OCI-LY1 (cell line): ENCODE data around the gene LAT.

ENCODE experiments used
- H2AFZ ChIP-seq: fragments of 200-600 bp; sonication (generic), shearing (Covaris generic); 2 replicates; pipeline ENCODE4 v1.6.0; 2014; ENCODE audit warnings: antibody characterized with exemption, mild to moderate bottlenecking, low read length
- H3F3A ChIP-seq: fragments of 200-600 bp; sonication (generic), shearing (Covaris generic); 2 replicates; pipeline ENCODE4 v1.6.0; 2014; ENCODE audit warnings: mild to moderate bottlenecking, antibody characterized with exemption, low read length, moderate library complexity; ENCODE audit not compliant: insufficient read depth
- H3K27ac ChIP-seq: fragments of 200-600 bp; sonication (generic); 2 replicates; pipeline ENCODE4 v1.5.1; 2014; ENCODE audit warnings: low read length, mixed run types, mild to moderate bottlenecking, low read depth; ENCODE audit not compliant: poor library complexity, severe bottlenecking
- H3K27me3 ChIP-seq: fragments of 200-600 bp; sonication (generic); 2 replicates; pipeline ENCODE4 v1.6.0; 2014; ENCODE audit warnings: antibody characterized with exemption, mild to moderate bottlenecking, low read length, moderate library complexity; ENCODE audit not compliant: insufficient read depth
- H3K36me3 ChIP-seq: fragments of 200-600 bp; sonication (generic); 2 replicates; pipeline ENCODE4 v1.6.1; 2014; ENCODE audit warnings: mild to moderate bottlenecking, antibody characterized with exemption, low read length, moderate library complexity, mixed read lengths; ENCODE audit not compliant: insufficient read depth
- H3K4me1 ChIP-seq: fragments of 200-600 bp; sonication (generic); 2 replicates; pipeline ENCODE4 v1.5.1; 2014; ENCODE audit warnings: mild to moderate bottlenecking, low read length, moderate library complexity; ENCODE audit not compliant: insufficient read depth, severe bottlenecking
- H3K4me2 ChIP-seq: fragments of 200-600 bp; sonication (generic), shearing (Covaris generic); 2 replicates; pipeline ENCODE4 v1.6.1; 2014; ENCODE audit warnings: low read length
- H3K4me3 ChIP-seq: fragments of 200-600 bp; sonication (generic); 2 replicates; pipeline ENCODE4 v1.5.1; 2014; ENCODE audit warnings: low read length, low read depth, mild to moderate bottlenecking, mixed read lengths; ENCODE audit not compliant: poor library complexity, severe bottlenecking
- H3K79me2 ChIP-seq: fragments of 200-600 bp; shearing (Covaris generic); 2 replicates; pipeline ENCODE4 v1.6.1; 2016; ENCODE audit warnings: mixed run types, low read length, mixed read lengths; ENCODE audit not compliant: insufficient read depth
- H3K9ac ChIP-seq: fragments of 200-600 bp; sonication (generic), shearing (Covaris generic); 2 replicates; pipeline ENCODE4 v1.6.1; 2014; ENCODE audit warnings: mild to moderate bottlenecking, low read length, mixed read lengths
- H3K9me2 ChIP-seq: fragments of 200-600 bp; sonication (generic), shearing (Covaris generic); 2 replicates; pipeline ENCODE4 v1.6.1; 2014; ENCODE audit warnings: low read depth, mild to moderate bottlenecking, low read length, mixed read lengths
- H3K9me3 ChIP-seq: fragments of 200-600 bp; shearing (Covaris generic); 2 replicates; pipeline ENCODE4 v1.6.1; 2014; ENCODE audit warnings: low read length, mixed read lengths
- H4K20me1 ChIP-seq: fragments of 200-600 bp; sonication (generic), shearing (Covaris generic); 2 replicates; pipeline ENCODE4 v1.6.0; 2016; ENCODE audit warnings: mild to moderate bottlenecking, low read length; ENCODE audit not compliant: insufficient read depth
- CTCF ChIP-seq: fragments of 200-600 bp; sonication (generic), shearing (Covaris generic); IDR thresholded peaks from 2 replicates; pipeline ENCODE4 v1.5.1; 2017; ENCODE audit warnings: mild to moderate bottlenecking, antibody characterized with exemption, low read length, moderate library complexity, mixed read lengths
- EZH2 ChIP-seq: fragments of 200-600 bp; sonication (generic), shearing (Covaris generic); IDR thresholded peaks from 2 replicates; pipeline ENCODE4 v1.8.0; 2017; ENCODE audit warnings: borderline replicate concordance, mixed run types, mild to moderate bottlenecking, antibody characterized with exemption, low read length, moderate library complexity, mixed read lengths

Gene LAT

GRCh38 chr16:29028457-29029167 is 43.8 kb downstream of the LAT start:
- TF ChIP-seq CTCF, result no peak
- no peak for TF ChIP-seq EZH2
- no peak overlapping the region for H2AFZ ChIP-seq
- H3K9ac ChIP-seq, result no peak overlapping the region
- H3K9me3 ChIP-seq, result no peaks in the 10 kb centered on the region
- H3F3A ChIP-seq, result no peaks in the 10 kb centered on the region
- no peak overlapping the region for H3K4me2 ChIP-seq
- H3K27me3 ChIP-seq, result no peaks in the 10 kb centered on the region
- H3K4me1 ChIP-seq, result no peaks in the 10 kb centered on the region
- no peak overlapping the region for H3K27ac ChIP-seq
- no peaks in the 10 kb centered on the region for H3K36me3 ChIP-seq
- H3K4me3 ChIP-seq, result no peak overlapping the region
- H3K9me2 ChIP-seq, result no peaks in the 10 kb centered on the region
- no peaks in the 10 kb centered on the region for H3K79me2 ChIP-seq
- H4K20me1 ChIP-seq, result no peaks in the 10 kb centered on the region

GRCh38 chr16:29029168-29029994 is 44.5 kb downstream of the LAT start:
- no peaks in the 10 kb centered on the region for H3K27me3 ChIP-seq
- no peaks in the 10 kb centered on the region for H3F3A ChIP-seq
- H3K79me2 ChIP-seq, result no peaks in the 10 kb centered on the region
- no peaks in the 10 kb centered on the region for H3K9me2 ChIP-seq
- no peak overlapping the region for H3K9ac ChIP-seq
- no peak overlapping the region for H3K27ac ChIP-seq
- H4K20me1 ChIP-seq, result no peaks in the 10 kb centered on the region
- no peak for TF ChIP-seq EZH2
- TF ChIP-seq CTCF, result no peak
- no peaks in the 10 kb centered on the region for H3K36me3 ChIP-seq
- H2AFZ ChIP-seq, result no peak overlapping the region
- no peaks in the 10 kb centered on the region for H3K9me3 ChIP-seq
- H3K4me3 ChIP-seq, result no peak overlapping the region
- H3K4me1 ChIP-seq, result no peaks in the 10 kb centered on the region
- no peak overlapping the region for H3K4me2 ChIP-seq

GRCh38 chr16:29030086-29030840 is 45.4 kb downstream of the LAT start:
- no peaks in the 10 kb centered on the region for H3F3A ChIP-seq
- H3K9me3 ChIP-seq, result no peaks in the 10 kb centered on the region
- no peaks in the 10 kb centered on the region for H3K27me3 ChIP-seq
- no peaks in the 10 kb centered on the region for H3K4me1 ChIP-seq
- no peak overlapping the region for H3K9ac ChIP-seq
- H3K79me2 ChIP-seq, result no peaks in the 10 kb centered on the region
- no peaks in the 10 kb centered on the region for H3K36me3 ChIP-seq
- TF ChIP-seq CTCF (no peak), EZH2 (no peak)
- no peak overlapping the region for H3K4me3 ChIP-seq
- H3K27ac ChIP-seq, result no peak overlapping the region
- no peak overlapping the region for H3K4me2 ChIP-seq
- no peaks in the 10 kb centered on the region for H4K20me1 ChIP-seq
- no peak overlapping the region for H2AFZ ChIP-seq
- no peaks in the 10 kb centered on the region for H3K9me2 ChIP-seq
